ENCODE results near the gene ACAN.
A peak's percentile ranks its signal among the peaks of the same experiment; 100 is the strongest.

ACAN gene

GRCh38 chr15:88803241-88803919, at the start of gene ACAN:
Gene ACAN, plus strand, starts transcription at chr15:88803436. Its CDS starts 32,771 bp downstream, at chr15:88836207.
- H3K4me1 ChIP-seq (ENCODE audit: control insufficient read depth, insufficient read depth, low read length), result peaks cover 4% of the 10 kb centered on the region
- no peaks in the 10 kb centered on the region for H3K9me3 ChIP-seq (ENCODE audit: control insufficient read depth, low read length)
- no peaks in the 10 kb centered on the region for H3K36me3 ChIP-seq (ENCODE audit: control insufficient read depth, insufficient read depth, low read length, severe bottlenecking)
- H3K4me3 ChIP-seq (ENCODE audit: low read length), result peak within 1 kb of the TSS; percentile 70
- no peak for DNase-seq (ENCODE audit: low read depth)
- peak within 1 kb of the TSS; percentile 22 for H3K9ac ChIP-seq (ENCODE audit: low read length)
- H3K27me3 ChIP-seq (replicated peaks; ENCODE audit: control insufficient read depth, insufficient read depth, low read length), result peaks cover 41% of the 10 kb centered on the region

- H3K9ac ChIP-seq (ENCODE audit: low read length), result no peak overlapping the region
- no peak for DNase-seq (ENCODE audit: low read depth)
- H3K4me1 ChIP-seq (ENCODE audit: control insufficient read depth, insufficient read depth, low read length), result no peaks in the 10 kb centered on the region
- H3K27me3 ChIP-seq (replicated peaks; ENCODE audit: control insufficient read depth, insufficient read depth, low read length), result peaks cover 64% of the 10 kb centered on the region
- H3K4me3 ChIP-seq (ENCODE audit: low read length), result no peak overlapping the region
- peaks cover 17% of the 10 kb centered on the region for H3K9me3 ChIP-seq (ENCODE audit: control insufficient read depth, low read length)
- H3K36me3 ChIP-seq (ENCODE audit: control insufficient read depth, insufficient read depth, low read length, severe bottlenecking), result no peaks in the 10 kb centered on the region
Measured at GRCh38 chr15:88756521-88756920, 46.7 kb upstream of the ACAN start.

GRCh38 chr15:88756921-88757320, 46.3 kb upstream of the ACAN start:
- Histone ChIP-seq H3K27me3 (replicated peaks; ENCODE audit: control insufficient read depth, insufficient read depth, low read length) (peaks cover 64% of the 10 kb centered on the region), H3K4me3 (ENCODE audit: low read length) (no peak overlapping the region), H3K9ac (ENCODE audit: low read length) (no peak overlapping the region), H3K36me3 (ENCODE audit: control insufficient read depth, insufficient read depth, low read length, severe bottlenecking) (no peaks in the 10 kb centered on the region), H3K4me1 (ENCODE audit: control insufficient read depth, insufficient read depth, low read length) (no peaks in the 10 kb centered on the region), H3K9me3 (ENCODE audit: control insufficient read depth, low read length) (peaks cover 17% of the 10 kb centered on the region)
- no peak for DNase-seq (ENCODE audit: low read depth)

GRCh38 chr15:88759872-88760271, 43.4 kb upstream of the ACAN start:
- DNase-seq (ENCODE audit: low read depth), result no peak
- Histone ChIP-seq H3K4me1 (ENCODE audit: control insufficient read depth, insufficient read depth, low read length) (no peaks in the 10 kb centered on the region), H3K9me3 (ENCODE audit: control insufficient read depth, low read length) (peaks cover 14% of the 10 kb centered on the region), H3K9ac (ENCODE audit: low read length) (no peak overlapping the region), H3K27me3 (replicated peaks; ENCODE audit: control insufficient read depth, insufficient read depth, low read length) (peaks cover 65% of the 10 kb centered on the region), H3K4me3 (ENCODE audit: low read length) (no peak overlapping the region), H3K36me3 (ENCODE audit: control insufficient read depth, insufficient read depth, low read length, severe bottlenecking) (no peaks in the 10 kb centered on the region)

- Histone ChIP-seq H3K4me1 (ENCODE audit: control insufficient read depth, insufficient read depth, low read length) (no peaks in the 10 kb centered on the region), H3K4me3 (ENCODE audit: low read length) (no peak overlapping the region), H3K9me3 (ENCODE audit: control insufficient read depth, low read length) (peaks cover 14% of the 10 kb centered on the region), H3K36me3 (ENCODE audit: control insufficient read depth, insufficient read depth, low read length, severe bottlenecking) (no peaks in the 10 kb centered on the region), H3K9ac (ENCODE audit: low read length) (no peak overlapping the region), H3K27me3 (replicated peaks; ENCODE audit: control insufficient read depth, insufficient read depth, low read length) (peaks cover 64% of the 10 kb centered on the region)
- DNase-seq (ENCODE audit: low read depth), result no peak
Measured at GRCh38 chr15:88764448-88764847, 38.8 kb upstream of the ACAN start.

GRCh38 chr15:88765212-88765611, 38.0 kb upstream of the ACAN start:
- H3K27me3 ChIP-seq (replicated peaks; ENCODE audit: control insufficient read depth, insufficient read depth, low read length), result peaks cover 63% of the 10 kb centered on the region
- H3K4me3 ChIP-seq (ENCODE audit: low read length), result no peak overlapping the region

GRCh38 chr15:88769161-88769971, 33.9 kb upstream of the ACAN start:
- Histone ChIP-seq H3K4me1 (ENCODE audit: control insufficient read depth, insufficient read depth, low read length) (no peaks in the 10 kb centered on the region), H3K4me3 (ENCODE audit: low read length) (peak overlapping the region; percentile 73), H3K27me3 (replicated peaks; ENCODE audit: control insufficient read depth, insufficient read depth, low read length) (peaks cover 52% of the 10 kb centered on the region), H3K9ac (ENCODE audit: low read length) (peak overlapping the region; percentile 60), H3K9me3 (ENCODE audit: control insufficient read depth, low read length) (peaks cover 11% of the 10 kb centered on the region), H3K36me3 (ENCODE audit: control insufficient read depth, insufficient read depth, low read length, severe bottlenecking) (no peaks in the 10 kb centered on the region)
- DNase-seq (ENCODE audit: low read depth), result peak; percentile 32

More at GRCh38 chr15:88765212-88765611, 38.0 kb upstream of the ACAN start:
- DNase-seq (ENCODE audit: low read depth), result no peak
- H3K4me1 ChIP-seq (ENCODE audit: control insufficient read depth, insufficient read depth, low read length), result no peaks in the 10 kb centered on the region
- peaks cover 18% of the 10 kb centered on the region for H3K9me3 ChIP-seq (ENCODE audit: control insufficient read depth, low read length)
- H3K36me3 ChIP-seq (ENCODE audit: control insufficient read depth, insufficient read depth, low read length, severe bottlenecking), result no peaks in the 10 kb centered on the region
- H3K9ac ChIP-seq (ENCODE audit: low read length), result no peak overlapping the region

GRCh38 chr15:88775776-88776175, 27.5 kb upstream of the ACAN start:
- H3K27me3 ChIP-seq (replicated peaks; ENCODE audit: control insufficient read depth, insufficient read depth, low read length), result peaks cover 18% of the 10 kb centered on the region

GRCh38 chr15:88776646-88777045, 26.6 kb upstream of the ACAN start:
- Histone ChIP-seq H3K4me1 (ENCODE audit: control insufficient read depth, insufficient read depth, low read length) (no peaks in the 10 kb centered on the region), H3K9ac (ENCODE audit: low read length) (no peak overlapping the region), H3K36me3 (ENCODE audit: control insufficient read depth, insufficient read depth, low read length, severe bottlenecking) (no peaks in the 10 kb centered on the region), H3K9me3 (ENCODE audit: control insufficient read depth, low read length) (peaks cover 16% of the 10 kb centered on the region), H3K4me3 (ENCODE audit: low read length) (no peak overlapping the region), H3K27me3 (replicated peaks; ENCODE audit: control insufficient read depth, insufficient read depth, low read length) (peaks cover 9% of the 10 kb centered on the region)
- DNase-seq (ENCODE audit: low read depth), result no peak

More at GRCh38 chr15:88775776-88776175, 27.5 kb upstream of the ACAN start:
- Histone ChIP-seq H3K4me1 (ENCODE audit: control insufficient read depth, insufficient read depth, low read length) (no peaks in the 10 kb centered on the region), H3K36me3 (ENCODE audit: control insufficient read depth, insufficient read depth, low read length, severe bottlenecking) (no peaks in the 10 kb centered on the region), H3K9ac (ENCODE audit: low read length) (no peak overlapping the region), H3K4me3 (ENCODE audit: low read length) (no peak overlapping the region), H3K9me3 (ENCODE audit: control insufficient read depth, low read length) (peaks cover 16% of the 10 kb centered on the region)
- DNase-seq (ENCODE audit: low read depth), result no peak

- no peaks in the 10 kb centered on the region for H3K36me3 ChIP-seq (ENCODE audit: control insufficient read depth, insufficient read depth, low read length, severe bottlenecking)
- no peaks in the 10 kb centered on the region for H3K4me1 ChIP-seq (ENCODE audit: control insufficient read depth, insufficient read depth, low read length)
- H3K9me3 ChIP-seq (ENCODE audit: control insufficient read depth, low read length), result peaks cover 16% of the 10 kb centered on the region
- no peak overlapping the region for H3K4me3 ChIP-seq (ENCODE audit: low read length)
- H3K27me3 ChIP-seq (replicated peaks; ENCODE audit: control insufficient read depth, insufficient read depth, low read length), result peaks cover 20% of the 10 kb centered on the region
- no peak overlapping the region for H3K9ac ChIP-seq (ENCODE audit: low read length)
- no peak for DNase-seq (ENCODE audit: low read depth)
Measured at GRCh38 chr15:88779944-88780343, 23.3 kb upstream of the ACAN start.

GRCh38 chr15:88782465-88782864, 20.8 kb upstream of the ACAN start:
- DNase-seq (ENCODE audit: low read depth), result no peak
- peaks cover 19% of the 10 kb centered on the region for H3K27me3 ChIP-seq (replicated peaks; ENCODE audit: control insufficient read depth, insufficient read depth, low read length)
- no peak overlapping the region for H3K9ac ChIP-seq (ENCODE audit: low read length)
- H3K9me3 ChIP-seq (ENCODE audit: control insufficient read depth, low read length), result no peaks in the 10 kb centered on the region
- H3K4me3 ChIP-seq (ENCODE audit: low read length), result no peak overlapping the region
- no peaks in the 10 kb centered on the region for H3K36me3 ChIP-seq (ENCODE audit: control insufficient read depth, insufficient read depth, low read length, severe bottlenecking)
- no peaks in the 10 kb centered on the region for H3K4me1 ChIP-seq (ENCODE audit: control insufficient read depth, insufficient read depth, low read length)
